HFF-Myc (cell line): Measurements from ENCODE around the gene SSC4D.
"Not testable (repeated sequence)": the region's sequence is repeated elsewhere in the genome, so short reads cannot be mapped to it uniquely, and the experiment has no call there.

ENCODE experiments used
- DNase-seq: peaks from one replicate; pipeline ENCODE4 v3.0.0-alpha.2; 2011; ENCODE audit warnings: low read depth; ENCODE audit errors: extremely low read depth
- H3K4me3 ChIP-seq: replicated peaks from 2 replicates; pipeline ENCODE4 v1.5.1; 2011; ENCODE audit warnings: low read depth, mild to moderate bottlenecking, control low read depth, low read length
- TF ChIP-seq, protein P1 (sequence below): IDR thresholded peaks from 2 replicates; pipeline ENCODE4 v1.5.1; 2012; ENCODE audit warnings: mild to moderate bottlenecking, low read depth, low read length, control low read depth; ENCODE audit errors: missing control alignments

SSC4D gene

DNA sequence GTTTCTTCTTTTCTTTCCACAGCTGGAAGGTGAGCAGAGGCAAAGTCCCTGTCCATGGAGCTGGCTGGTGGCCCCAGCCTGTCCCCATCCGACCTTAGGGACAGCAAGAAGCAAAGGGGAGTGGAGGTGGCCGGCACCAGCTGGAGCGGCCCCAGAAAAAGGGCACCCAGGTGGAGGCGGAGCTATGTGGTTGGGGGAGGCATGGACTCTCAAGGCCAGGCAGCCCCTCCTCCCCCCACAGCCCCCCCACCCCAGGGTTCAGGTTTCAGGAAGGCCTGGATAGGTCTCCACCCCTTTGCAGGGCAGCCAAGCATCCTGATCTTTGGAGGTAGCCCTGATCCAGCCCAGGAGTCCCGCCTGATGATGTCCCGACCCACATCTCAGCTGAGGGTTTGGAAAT lies at the start of gene SSC4D:
Gene SSC4D (minus strand): TSS at position 161 of the 400 bp plus-strand sequence. CDS start 5,258 bp downstream, outside the sequence.
- no peak for DNase-seq
- TF ChIP-seq, protein P1, sequence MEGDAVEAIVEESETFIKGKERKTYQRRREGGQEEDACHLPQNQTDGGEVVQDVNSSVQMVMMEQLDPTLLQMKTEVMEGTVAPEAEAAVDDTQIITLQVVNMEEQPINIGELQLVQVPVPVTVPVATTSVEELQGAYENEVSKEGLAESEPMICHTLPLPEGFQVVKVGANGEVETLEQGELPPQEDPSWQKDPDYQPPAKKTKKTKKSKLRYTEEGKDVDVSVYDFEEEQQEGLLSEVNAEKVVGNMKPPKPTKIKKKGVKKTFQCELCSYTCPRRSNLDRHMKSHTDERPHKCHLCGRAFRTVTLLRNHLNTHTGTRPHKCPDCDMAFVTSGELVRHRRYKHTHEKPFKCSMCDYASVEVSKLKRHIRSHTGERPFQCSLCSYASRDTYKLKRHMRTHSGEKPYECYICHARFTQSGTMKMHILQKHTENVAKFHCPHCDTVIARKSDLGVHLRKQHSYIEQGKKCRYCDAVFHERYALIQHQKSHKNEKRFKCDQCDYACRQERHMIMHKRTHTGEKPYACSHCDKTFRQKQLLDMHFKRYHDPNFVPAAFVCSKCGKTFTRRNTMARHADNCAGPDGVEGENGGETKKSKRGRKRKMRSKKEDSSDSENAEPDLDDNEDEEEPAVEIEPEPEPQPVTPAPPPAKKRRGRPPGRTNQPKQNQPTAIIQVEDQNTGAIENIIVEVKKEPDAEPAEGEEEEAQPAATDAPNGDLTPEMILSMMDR: no peak
- no peak within 1 kb of the TSS for H3K4me3 ChIP-seq

DNA sequence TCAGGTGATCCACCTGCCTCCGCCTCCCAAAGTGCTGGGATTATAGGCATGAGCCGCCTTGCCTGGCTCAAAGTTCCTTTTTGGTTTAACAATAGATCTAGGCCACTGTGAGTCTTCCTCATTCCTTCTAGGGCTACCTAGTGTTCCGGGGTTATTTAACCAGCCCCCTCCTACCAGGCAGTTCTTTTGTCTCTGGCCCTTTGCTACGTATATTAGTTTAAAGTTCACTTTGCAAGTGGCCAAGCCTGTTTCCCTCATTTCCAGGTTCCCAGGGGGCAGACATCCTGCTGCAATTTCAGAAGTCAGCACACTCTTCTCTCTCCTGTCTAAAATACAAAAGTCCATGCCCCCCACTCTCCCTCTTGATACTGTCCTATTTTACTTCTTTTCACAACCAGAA lies 49.0 kb upstream of the SSC4D start:
- H3K4me3 ChIP-seq, DNase-seq: not testable (repeated sequence)

DNA sequence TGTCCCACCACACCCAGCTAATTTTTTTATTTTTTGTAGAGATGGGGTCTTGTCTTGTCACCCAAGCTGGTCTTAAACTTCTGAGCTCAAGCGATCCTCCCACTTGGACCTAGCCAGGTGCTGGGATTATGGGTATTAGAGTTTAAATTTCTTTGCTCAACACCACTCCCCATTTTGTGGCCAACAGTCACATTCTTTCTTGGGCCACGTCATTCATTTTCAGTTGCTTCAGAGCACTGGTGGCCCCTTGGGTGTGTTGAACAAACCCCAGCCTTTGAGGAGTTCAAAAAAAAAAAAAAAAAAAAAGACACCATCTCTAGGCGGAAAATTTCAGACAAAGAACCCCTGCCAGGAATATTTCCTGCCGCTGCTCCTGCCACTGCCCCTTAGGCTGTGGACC lies 47.5 kb upstream of the SSC4D start:
- not testable (repeated sequence) for DNase-seq, H3K4me3 ChIP-seq

DNA sequence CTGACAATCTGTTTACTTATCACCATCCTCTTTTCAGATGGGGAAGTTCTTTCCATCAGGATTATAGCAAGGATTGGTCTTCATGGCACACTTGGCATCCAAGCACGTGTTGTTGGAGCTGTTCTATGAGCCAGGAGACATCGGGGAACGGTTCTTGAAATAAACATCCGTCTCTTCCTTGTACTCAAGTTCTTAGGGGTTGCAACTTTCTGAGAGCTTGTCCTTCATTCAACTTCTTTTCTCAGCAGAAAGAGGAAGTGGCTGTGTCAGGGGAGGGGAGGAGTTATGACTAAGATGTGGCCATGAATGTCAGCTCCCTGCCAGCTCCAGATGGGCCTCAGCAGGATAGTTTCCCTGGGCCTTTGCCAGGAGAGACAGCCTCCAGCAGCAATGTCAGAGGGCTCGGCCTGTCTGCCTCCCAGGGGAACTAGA lies 36.1 kb upstream of the SSC4D start:
- DNase-seq, H3K4me3 ChIP-seq: not testable (repeated sequence)

- DNase-seq, H3K4me3 ChIP-seq: not testable (repeated sequence)
Measured at GRCh38 chr7:76443846-76444245, 34.3 kb upstream of the SSC4D start.

GRCh38 chr7:76442664-76443446 lies 33.4 kb upstream of the SSC4D start:
- not testable (repeated sequence) for H3K4me3 ChIP-seq, DNase-seq

- H3K4me3 ChIP-seq, DNase-seq: not testable (repeated sequence)
Measured at GRCh38 chr7:76441792-76442191, 32.3 kb upstream of the SSC4D start.

- H3K4me3 ChIP-seq, DNase-seq: not testable (repeated sequence)
Measured at GRCh38 chr7:76440404-76440803, 30.9 kb upstream of the SSC4D start.

DNA sequence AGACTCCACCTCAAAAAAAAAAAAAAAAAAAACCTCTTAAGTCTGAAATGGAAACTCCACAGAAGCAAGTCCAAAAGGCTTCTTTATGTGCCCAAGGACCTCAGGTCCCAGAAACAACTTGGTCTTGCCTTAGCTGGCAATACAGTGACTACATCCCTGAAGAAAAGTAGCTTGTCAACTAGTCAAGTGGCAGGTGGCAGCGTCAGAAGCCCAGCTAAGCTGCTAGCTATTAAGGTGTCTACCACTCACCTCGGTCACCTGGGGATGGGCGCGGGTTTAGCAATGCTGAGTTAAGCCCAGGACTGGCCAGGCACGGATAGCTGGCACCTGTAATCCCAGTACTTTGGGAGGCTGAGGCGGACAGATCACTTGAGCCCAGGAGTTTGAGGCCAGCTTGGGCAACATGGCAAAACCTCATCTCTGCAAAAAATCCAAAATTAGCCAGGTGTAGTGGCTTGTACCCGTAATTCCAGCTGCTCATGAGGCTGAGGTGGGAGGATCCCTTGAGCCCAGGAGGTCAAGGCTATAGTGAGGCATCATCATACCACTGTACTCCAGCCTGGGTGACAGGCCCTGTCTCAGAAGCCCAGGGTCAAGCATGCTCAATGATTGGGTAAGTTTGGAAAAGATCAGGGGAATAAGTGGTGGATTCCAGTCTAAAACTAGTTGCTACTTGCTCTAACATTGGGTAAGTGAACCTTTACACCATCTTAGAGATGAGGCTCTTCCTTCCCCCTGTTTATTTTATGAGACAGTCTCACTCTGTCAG lies 29.8 kb upstream of the SSC4D start:
- DNase-seq: not testable (repeated sequence)

DNA sequence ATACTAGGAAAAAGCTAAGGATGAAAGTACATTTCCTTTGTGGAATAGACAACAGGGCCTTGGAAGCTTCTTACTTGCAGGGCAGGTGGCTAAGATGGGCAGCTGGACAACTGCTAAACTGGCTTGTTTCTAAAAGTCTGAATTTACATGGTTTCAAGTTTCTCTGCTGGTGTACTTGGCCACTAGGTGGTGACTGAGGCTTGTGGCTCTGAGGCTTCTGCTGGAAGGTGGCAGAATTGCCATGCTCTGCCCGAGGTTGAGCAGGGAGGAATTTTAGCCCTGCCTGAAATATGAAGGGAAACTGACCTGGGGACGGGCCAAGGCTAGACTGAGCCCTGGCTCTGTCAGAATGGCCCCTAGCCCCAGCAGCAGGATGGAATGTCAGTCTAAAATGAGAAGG lies 28.4 kb upstream of the SSC4D start:
- TF ChIP-seq, protein P1: peak; percentile 52
- not testable (repeated sequence) for H3K4me3 ChIP-seq
- DNase-seq: peak; percentile 48

More for the DNA sequence above, 29.8 kb upstream of the SSC4D start:
- not testable (repeated sequence) for H3K4me3 ChIP-seq

DNA sequence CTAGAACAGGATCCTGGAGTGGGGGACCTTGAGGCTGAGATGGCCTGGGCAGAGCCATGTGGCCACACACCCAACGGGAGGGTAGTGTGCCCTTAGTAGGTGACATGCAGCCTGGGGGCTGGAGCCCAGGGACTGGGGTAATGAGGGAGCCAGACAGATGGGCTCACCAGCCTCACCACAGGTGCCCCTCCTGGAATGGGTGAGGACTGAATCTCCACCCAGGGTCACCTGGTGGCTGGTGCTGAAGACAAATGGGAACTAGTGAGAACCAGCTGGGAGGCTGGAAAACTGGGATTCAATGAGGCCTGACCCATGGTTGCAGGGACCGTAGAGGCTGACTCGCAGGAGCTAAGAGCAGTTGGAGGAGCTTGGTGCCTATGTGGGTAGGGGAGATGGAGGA lies 21.3 kb upstream of the SSC4D start:
- TF ChIP-seq, protein P1: no peak
- no peak for DNase-seq
- H3K4me3 ChIP-seq: no peak overlapping the region
